HG03432 (cell line): ENCODE results near the gene DSCAML1.

ENCODE experiments used
- ATAC-seq: cut with Tn5 transposase; IDR thresholded peaks from one replicate; pipeline ENCODE4 v1.9.1; 2021; ENCODE audit warnings: mild to moderate bottlenecking, moderate library complexity; ENCODE audit not compliant: unreplicated experiment

Gene DSCAML1

DNA sequence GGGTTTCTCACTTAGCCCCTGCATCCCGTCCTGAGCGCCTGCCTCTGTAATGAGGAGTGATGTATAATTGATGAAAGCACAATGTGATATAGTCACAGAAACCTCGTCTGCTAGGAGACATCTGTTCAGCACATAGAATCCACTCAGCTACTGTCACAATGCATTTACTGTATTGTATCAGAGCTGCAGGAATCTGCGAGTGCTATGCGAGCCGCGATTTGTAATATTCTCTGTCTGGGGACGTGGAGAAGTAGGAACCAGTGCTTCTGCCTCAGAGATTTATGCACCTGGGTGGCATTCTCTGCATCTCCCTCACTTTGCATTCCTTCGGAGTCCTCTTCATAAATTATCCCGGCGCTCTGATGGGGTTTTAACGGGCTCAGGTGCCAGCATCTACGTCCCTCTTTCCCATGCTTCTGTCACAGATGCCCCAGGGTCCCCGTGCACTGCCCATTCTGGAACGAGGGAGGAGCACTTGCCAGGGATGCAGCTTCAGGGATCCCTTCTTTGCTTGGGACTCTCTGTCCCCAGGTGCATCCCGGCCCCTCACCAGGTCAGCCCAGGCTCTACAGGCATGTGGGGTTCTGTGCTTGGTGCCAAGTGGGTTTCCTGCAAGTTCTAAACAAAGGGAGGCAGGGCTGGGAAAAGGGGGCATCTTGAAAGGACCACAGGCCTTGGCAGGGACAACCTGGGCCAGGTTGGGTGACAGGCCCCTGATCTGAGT is 205.5 kb downstream of the DSCAML1 start:
- ATAC-seq: no peak

DNA sequence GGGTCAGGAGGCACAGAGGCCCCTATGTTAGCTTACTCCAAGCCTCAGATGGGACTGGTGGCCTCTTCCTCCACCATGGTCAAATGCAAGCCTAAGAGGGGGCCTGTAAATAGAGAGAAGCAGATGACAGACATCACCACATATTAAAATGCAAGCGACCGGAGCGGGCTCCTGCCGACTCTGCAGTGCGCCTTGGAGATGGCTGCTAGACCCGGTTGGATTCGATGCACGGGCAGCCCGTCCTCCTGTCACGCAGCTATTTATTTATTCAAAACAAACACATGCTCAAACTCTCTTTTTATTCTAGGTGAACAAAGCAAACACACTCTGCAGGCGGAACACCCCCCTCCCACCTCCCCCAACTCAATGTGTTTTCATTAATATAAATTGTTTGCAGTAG is 208.0 kb downstream of the DSCAML1 start:
- no peak for ATAC-seq

- ATAC-seq: no peak
These were observed 208.7 kb downstream of the DSCAML1 start for GRCh38 chr11:117588166-117588810.

- ATAC-seq: no peak
These were observed 209.6 kb downstream of the DSCAML1 start for GRCh38 chr11:117587416-117587815.

DNA sequence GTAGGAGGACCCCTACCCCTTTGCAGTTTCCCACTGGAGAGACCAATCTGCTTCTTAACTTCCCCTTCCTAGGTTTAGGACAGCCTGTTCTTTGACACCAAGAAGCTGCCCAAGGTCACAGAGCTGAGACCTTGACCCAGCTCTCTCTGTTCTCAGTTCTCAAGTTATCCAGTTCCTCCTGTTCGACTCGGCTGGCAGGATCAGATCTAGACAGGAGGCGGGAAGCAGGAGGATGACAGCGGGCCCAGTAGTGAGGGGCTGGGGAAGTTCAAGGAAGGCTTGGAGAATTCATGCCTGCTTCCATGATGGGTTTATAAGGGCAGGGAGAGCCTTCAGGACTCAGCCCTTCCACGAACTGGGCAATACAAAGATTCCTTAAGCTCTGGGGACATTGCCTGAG is 210.6 kb downstream of the DSCAML1 start:
- no peak for ATAC-seq

GRCh38 chr11:117585631-117586030 is 211.4 kb downstream of the DSCAML1 start:
- ATAC-seq: no peak

DNA sequence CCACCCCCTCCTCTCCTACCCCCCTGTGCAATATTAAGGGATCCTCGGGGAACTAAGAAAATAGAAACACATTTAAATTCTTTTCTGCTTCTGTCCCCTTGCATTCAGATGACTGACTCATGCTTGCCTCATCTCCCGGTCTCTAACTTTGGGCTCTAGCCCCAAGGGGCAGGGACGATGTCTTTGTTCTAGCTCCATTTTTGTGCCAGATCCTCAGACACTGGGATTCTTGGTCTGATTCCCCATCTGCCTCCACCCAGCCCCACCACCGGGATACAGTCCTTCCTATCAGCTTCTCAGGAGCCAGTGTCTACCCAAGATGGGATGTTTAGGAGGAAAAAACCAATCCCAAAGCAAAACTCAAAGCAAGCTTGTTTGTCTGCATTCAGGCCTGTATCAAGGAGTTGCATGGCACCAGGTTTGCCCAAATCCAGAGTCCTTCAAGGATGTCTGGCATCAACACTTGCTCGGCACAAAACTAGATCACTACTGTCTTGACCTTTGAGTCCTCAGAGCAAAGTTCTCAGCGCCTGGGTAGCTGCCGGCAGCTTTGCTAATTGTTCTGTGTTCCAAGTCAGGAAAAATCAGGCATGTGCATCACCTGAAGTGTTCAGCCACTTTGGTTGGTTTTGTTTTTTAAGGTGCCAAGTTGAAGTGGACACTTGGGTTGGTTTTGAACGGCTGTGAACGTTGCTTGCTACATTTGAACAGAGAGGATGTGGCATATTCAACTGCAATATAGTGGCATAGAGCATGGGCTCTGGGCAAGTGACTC is 212.8 kb downstream of the DSCAML1 start:
- no peak for ATAC-seq

GRCh38 chr11:117583063-117583801 is 213.8 kb downstream of the DSCAML1 start:
- ATAC-seq: no peak

- no peak for ATAC-seq
These were observed 214.6 kb downstream of the DSCAML1 start for GRCh38 chr11:117582433-117582832.

DNA sequence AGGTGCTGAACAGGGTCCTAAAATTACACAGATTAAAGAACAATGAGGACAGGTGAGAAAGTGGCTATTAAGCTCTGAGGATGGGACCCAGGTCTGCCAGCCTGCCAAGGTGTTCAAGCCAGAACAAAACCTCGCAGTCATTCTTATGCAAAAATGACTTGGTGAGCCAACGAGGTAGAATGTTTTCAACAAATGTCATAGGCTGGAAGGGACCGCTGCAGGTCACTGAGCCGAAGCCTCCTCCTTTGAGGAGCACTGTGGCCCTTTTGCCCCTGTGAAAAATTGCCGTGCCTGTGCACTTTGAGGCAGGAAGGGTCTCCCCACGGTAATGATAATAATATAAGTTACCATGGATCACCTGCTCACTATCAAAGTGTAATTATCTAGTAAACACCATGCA is 216.2 kb downstream of the DSCAML1 start:
- no peak for ATAC-seq

DNA sequence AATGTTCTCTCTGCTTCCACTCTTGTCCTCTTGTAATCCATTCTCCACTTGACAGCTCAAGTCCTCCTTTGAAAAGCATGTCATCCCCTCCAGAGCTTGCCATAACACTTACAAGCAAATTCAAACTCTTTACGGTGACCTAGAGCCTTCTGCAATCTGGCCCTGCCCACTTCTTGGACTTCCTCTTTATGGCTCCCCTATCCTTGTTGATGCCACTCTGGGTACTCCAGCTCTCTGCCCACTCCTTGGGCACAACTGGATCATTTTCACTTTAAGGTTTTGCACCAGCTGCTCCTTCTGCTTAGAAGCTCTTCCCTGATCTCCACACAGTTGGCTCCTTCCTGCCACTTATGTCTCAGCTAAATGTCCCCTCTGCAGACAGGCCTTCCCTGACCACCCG is 217.9 kb downstream of the DSCAML1 start:
- ATAC-seq: no peak

GRCh38 chr11:117575856-117576255 is 221.2 kb downstream of the DSCAML1 start:
- no peak for ATAC-seq

- ATAC-seq: no peak
These were observed 222.5 kb downstream of the DSCAML1 start for GRCh38 chr11:117574551-117574950.

DNA sequence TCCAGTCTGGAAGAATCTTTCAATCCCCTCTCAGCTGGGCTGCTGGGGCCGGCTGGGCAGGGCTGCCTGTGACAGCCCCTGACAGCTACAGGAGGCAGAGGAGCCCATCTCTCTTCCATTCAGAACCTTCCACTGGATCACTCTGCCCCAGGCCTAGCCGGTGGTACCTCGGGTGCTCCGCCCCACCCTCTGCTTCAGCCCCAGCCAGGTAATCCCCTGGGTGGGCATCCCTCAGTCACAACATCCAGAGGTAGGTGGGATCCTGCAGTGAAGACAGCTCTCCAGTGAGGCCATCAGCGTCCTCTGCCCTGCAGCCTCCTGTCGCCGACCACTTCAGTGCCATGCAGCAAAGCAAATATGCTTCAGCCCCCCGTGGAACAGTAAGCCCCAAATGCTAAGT is 223.7 kb downstream of the DSCAML1 start:
- no peak for ATAC-seq

GRCh38 chr11:117572671-117573070 is 224.3 kb downstream of the DSCAML1 start:
- no peak for ATAC-seq

- no peak for ATAC-seq
These were observed 224.9 kb downstream of the DSCAML1 start for GRCh38 chr11:117572129-117572528.

- no peak for ATAC-seq
These were observed 226.3 kb downstream of the DSCAML1 start for GRCh38 chr11:117570701-117571100.

- no peak for ATAC-seq
These were observed 227.1 kb downstream of the DSCAML1 start for GRCh38 chr11:117569911-117570310.

DNA sequence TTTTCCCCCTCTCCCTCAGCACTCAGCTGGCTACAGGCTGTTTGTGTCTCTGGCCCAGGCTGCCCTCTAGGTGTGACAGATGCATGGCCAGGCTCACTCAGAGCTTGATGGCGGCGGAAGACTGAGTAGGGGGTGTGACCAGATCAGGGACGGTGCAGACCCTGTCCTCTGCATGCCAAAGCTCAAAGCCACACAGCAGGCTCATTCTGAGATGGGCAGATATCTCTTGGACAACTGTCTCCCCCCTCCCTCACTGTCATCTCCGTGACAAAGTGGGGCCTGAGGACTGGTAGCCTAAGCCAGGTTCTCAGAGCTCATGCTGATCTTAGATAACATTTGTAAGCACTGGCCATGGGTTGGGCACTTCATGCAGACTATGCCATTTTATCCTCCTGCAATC is 231.3 kb downstream of the DSCAML1 start:
- ATAC-seq: no peak

- ATAC-seq: no peak
These were observed 232.7 kb downstream of the DSCAML1 start for GRCh38 chr11:117564321-117564720.

- ATAC-seq: no peak
These were observed 233.5 kb downstream of the DSCAML1 start for GRCh38 chr11:117563556-117563955.
